ENCODE data around the gene SPSB2.
"Not testable (repeated sequence)": the region's sequence is repeated elsewhere in the genome, so short reads cannot be mapped to it uniquely, and the experiment has no call there.

Gene SPSB2

DNA sequence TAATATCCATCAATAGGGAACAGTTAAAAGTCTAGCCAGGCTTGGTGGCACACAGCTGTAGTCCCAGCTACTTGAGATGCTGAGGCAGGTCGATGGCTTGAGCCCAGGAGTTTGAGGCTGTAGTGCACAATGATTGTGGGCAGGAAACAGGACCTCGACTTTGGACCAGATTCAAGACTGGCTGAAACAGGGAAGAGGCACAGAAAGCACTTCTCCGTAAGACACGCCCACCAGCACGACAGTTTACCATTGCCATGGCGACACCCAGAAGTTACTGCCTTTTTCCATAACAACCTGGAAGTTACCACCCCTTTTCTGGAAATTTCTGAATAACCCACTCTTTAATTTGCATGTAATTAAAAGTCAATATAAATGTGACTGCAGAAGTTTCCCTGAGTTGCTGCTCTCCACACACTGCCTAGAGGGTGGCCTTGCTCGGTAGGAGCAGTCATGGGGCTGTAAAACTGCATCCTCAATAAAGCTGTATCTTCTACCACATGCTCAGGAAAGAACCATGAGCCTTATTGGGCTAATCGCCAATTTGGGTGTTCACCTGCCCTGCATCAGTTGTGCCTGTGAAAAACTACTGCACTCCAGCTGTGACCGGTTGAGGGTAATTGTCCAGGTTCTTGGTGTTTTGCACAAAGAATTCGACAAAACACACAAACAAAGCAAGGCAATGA lies 26.9 kb upstream of the SPSB2 start:
- DNase-seq = no peak

DNA sequence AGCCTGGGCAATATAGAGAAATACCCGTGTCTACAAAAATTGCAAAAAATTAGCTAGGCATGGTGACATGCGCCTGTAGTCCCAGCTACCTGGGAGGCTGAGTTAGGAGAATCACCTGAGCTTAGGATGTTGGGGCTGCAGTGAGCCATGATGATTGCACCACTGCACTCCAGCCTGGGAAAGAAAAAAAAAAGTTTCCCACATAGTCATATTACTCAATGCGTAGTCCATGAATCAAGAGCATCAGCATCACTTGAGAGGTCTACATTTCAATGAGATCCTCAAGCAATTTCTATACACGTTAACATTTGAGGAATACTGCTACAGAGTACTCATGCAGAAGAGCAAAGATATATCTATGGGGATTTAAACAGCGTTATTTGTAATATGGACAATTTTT lies 26.3 kb upstream of the SPSB2 start:
- DNase-seq = no peak

DNA sequence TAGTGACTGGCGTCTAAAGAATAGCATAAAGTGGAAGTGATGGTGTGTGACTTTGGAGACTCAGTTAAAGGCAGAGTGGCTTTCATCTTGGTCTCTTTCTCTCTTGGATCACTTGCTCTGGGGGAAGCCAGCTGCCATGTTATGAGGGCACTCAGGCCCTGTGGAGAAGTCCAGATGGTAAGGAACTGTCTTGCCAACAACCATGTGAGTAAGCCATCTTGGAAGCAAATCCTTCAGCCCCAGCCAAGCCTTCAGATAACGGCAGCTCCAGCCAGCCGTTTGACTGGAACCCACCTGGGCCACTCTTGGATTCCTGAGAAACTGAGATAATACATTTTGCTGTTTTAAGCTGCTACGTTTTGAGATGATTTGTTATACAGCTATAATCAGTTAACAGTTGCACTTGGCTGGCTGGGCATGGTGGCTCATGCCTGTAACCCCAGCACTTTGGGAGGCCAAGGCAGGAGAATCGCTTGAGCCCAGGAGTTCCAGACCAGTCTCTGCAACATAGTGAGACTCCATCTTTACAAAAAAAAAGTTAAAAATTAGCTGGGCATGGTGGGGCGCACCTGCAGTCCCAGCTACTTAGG lies 23.8 kb upstream of the SPSB2 start:
- no peak for DNase-seq

- no peak for DNase-seq
Observed at GRCh38 chr12:6894321-6894720, 21.2 kb upstream of the SPSB2 start.

GRCh38 chr12:6892683-6893082 lies 19.6 kb upstream of the SPSB2 start:
- DNase-seq = not testable (repeated sequence)

DNA sequence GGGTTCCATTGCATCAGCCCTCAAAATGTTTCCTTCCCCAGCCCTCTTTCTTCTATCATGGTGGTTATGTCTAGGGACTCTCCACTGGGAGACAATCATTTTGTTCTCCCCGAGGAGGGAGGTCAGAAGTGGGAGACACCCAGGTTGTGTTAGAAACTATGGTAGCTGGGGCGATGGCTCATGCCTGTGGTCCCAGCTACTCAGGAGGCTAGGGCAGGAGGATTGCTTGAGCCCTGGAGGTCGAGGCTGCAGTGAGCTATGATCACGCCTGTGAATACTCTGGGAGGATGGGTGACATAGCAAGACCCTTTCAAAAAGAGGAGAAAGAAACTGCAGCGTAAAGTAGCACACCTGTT lies 18.5 kb upstream of the SPSB2 start:
- no peak for DNase-seq

GRCh38 chr12:6890789-6891645 lies 17.9 kb upstream of the SPSB2 start:
- DNase-seq = peak; percentile 99

- DNase-seq = not testable (repeated sequence)
Observed at GRCh38 chr12:6889775-6890573, 16.9 kb upstream of the SPSB2 start.

DNA sequence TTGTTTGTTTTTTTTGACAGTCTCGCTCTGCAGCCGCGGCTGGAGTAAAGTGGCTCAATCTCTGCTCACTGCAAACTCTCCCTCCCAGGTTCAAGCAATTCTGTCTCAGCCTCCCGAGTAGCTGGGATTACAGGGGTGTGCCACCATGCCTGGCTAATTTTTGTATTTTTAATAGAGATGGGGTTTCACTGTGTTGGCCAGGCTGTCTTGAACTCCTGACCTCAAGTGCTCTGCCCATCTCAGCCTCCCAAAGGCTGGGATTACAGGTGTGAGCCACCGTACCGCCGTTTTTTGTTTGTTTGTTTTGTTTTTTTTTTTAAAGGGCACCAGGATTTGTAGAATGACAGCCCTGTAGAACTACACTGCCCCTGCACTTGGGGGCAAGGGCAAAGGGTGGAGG lies 15.7 kb upstream of the SPSB2 start:
- DNase-seq = not testable (repeated sequence)

DNA sequence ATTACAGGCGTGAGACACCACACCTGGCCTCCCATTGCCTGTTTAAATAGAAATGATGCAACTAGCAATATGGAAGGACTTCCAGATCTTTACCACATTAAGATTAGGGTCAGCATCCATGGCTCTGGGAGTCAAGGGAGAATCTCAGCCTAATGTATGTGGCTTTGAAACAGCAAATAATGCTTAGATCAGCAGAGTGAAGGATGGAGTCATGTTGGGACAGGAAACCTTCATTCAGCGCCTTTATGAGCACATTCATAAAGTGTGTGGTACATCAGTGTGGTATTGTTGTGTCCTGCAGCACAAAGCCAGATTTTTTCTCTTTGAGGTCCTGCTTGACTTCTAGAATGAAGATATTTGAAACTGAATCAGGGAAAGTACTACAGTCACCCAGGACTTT lies 15.3 kb upstream of the SPSB2 start:
- no peak for DNase-seq

DNA sequence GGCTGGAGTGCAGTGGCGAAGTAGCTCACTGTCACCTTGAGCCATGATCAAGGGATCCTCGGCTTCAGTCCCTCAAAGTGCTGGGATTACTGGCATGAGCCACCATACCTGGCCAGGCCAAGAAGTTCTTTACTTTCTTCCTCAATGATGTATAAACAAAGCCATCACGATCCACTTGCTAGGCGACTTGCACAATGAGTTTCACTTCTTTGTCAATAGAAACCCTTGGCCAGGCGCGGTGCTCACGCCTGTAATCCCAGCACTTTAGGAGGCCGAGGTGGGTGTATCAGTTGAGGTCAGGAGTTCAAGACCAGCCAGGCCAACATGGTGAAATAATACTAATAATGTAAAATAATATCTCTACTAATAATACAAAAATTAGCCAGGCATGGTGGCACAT lies 14.4 kb upstream of the SPSB2 start:
- DNase-seq = no peak

- DNase-seq = not testable (repeated sequence)
Observed at GRCh38 chr12:6886206-6886999, 13.3 kb upstream of the SPSB2 start.

GRCh38 chr12:6884539-6884938 lies 11.4 kb upstream of the SPSB2 start:
- DNase-seq = no peak

DNA sequence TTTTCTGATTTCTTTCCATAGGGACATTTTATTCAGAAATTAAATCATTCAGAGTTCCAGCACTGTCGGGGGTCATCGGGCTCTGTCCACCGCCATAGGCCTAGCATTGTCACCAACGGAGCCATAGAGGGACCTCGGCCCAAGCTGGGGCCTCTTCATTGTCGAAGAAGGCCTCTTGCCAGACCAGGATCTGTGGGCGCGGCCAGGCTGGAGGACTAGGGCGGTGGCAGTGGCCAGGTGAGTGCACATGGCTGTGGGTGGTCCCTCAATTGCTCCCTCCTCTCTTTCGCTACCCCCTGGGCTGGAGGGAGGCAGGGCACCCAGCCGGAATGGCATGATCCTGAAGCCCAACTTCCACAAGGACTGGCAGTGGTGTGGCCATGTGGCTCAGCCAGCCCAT lies 10.6 kb upstream of the SPSB2 start:
- DNase-seq = no peak

DNA sequence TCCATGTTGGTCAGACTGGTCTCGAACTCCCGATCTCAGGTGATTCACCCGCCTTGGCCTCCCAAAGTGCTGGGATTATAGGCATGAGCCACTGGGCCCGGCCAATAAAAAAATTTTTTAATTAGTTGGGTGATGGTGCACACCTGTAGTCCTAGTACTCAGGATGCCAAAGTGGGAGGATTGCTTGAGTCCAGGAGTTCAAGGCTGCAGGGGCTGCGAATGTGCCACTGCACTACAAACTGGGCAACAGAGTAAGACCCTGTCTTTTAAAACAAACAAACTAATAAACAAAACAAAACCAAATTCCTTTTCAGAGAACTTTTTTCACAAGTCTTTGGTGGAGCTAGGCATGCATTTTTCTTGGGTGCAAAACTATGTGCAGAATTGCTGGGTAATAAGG lies 10.1 kb upstream of the SPSB2 start:
- DNase-seq = no peak

GRCh38 chr12:6879824-6880223 lies 6.7 kb upstream of the SPSB2 start:
- not testable (repeated sequence) for DNase-seq

GRCh38 chr12:6874015-6874368 lies 889 bp upstream of the SPSB2 start:
- not testable (repeated sequence) for DNase-seq

- peak; percentile 91 for DNase-seq
Observed at GRCh38 chr12:6872073-6873048, 742 bp downstream of the SPSB2 start.

- DNase-seq = no peak
Observed at GRCh38 chr12:6871052-6871957, 1.8 kb downstream of the SPSB2 start.

DNA sequence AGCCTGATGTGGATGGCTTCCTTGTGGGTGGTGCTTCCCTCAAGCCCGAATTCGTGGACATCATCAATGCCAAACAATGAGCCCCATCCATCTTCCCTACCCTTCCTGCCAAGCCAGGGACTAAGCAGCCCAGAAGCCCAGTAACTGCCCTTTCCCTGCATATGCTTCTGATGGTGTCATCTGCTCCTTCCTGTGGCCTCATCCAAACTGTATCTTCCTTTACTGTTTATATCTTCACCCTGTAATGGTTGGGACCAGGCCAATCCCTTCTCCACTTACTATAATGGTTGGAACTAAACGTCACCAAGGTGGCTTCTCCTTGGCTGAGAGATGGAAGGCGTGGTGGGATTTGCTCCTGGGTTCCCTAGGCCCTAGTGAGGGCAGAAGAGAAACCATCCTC lies 2.8 kb downstream of the SPSB2 start:
- DNase-seq = not testable (repeated sequence)
